HEK293 (cell line): ENCODE measurements around the gene USP36.

Source experiments
- ATF2 ChIP-seq: fragments of 450-650 bp; formaldehyde crosslinking; IDR thresholded peaks from 2 replicates; pipeline ENCODE4 v1.5.1; 2016; ENCODE audit warnings: missing biosample characterization, missing genetic modification characterization, low read depth
- CTCF ChIP-seq: fragments of 450-650 bp; formaldehyde crosslinking; IDR thresholded peaks from 2 replicates; pipeline ENCODE4 v1.5.1; 2016; ENCODE audit warnings: missing biosample characterization, missing genetic modification characterization
- KLF7 ChIP-seq: fragments of 450-650 bp; formaldehyde crosslinking; IDR thresholded peaks from 2 replicates; pipeline ENCODE4 v1.5.1; 2016; ENCODE audit warnings: missing biosample characterization, missing genetic modification characterization, borderline replicate concordance
- SP2 ChIP-seq: fragments of 450-650 bp; formaldehyde crosslinking; IDR thresholded peaks from 2 replicates; pipeline ENCODE4 v1.5.1; 2016; ENCODE audit warnings: missing biosample characterization, missing genetic modification characterization
- ZBTB49 ChIP-seq: fragments of 450-650 bp; formaldehyde crosslinking; IDR thresholded peaks from 2 replicates; pipeline ENCODE4 v1.5.1; 2016; ENCODE audit warnings: missing biosample characterization, missing genetic modification characterization, low read depth
- ZBTB7A ChIP-seq: fragments of 450-650 bp; formaldehyde crosslinking; IDR thresholded peaks from 2 replicates; pipeline ENCODE4 v1.5.1; 2016; ENCODE audit warnings: low read depth, missing biosample characterization, missing genetic modification characterization
- ZNF146 ChIP-seq: fragments of 450-650 bp; formaldehyde crosslinking; IDR thresholded peaks from 2 replicates; pipeline ENCODE4 v1.5.1; 2016; ENCODE audit warnings: missing biosample characterization, missing genetic modification characterization
- ZNF398 ChIP-seq: fragments of 450-650 bp; formaldehyde crosslinking; IDR thresholded peaks from 2 replicates; pipeline ENCODE4 v1.5.1; 2017; ENCODE audit warnings: missing biosample characterization, missing genetic modification characterization
- ZNF660 ChIP-seq: fragments of 450-650 bp; IDR thresholded peaks from 2 replicates; pipeline ENCODE4 v1.5.1; 2018; ENCODE audit warnings: missing biosample characterization, mild to moderate bottlenecking, missing genetic modification characterization
- ZNF747 ChIP-seq: fragments of 450-650 bp; formaldehyde crosslinking; IDR thresholded peaks from 2 replicates; pipeline ENCODE4 v1.5.1; 2016; ENCODE audit warnings: missing biosample characterization, missing genetic modification characterization
- ZNF791 ChIP-seq: fragments of 450-650 bp; formaldehyde crosslinking; IDR thresholded peaks from 2 replicates; pipeline ENCODE4 v1.5.1; 2016; ENCODE audit warnings: missing biosample characterization, missing genetic modification characterization
- ZNF792 ChIP-seq: fragments of 450-650 bp; formaldehyde crosslinking; IDR thresholded peaks from 2 replicates; pipeline ENCODE4 v1.5.1; 2016; ENCODE audit warnings: missing biosample characterization, missing genetic modification characterization
- ZSCAN4 ChIP-seq: fragments of 450-650 bp; formaldehyde crosslinking; IDR thresholded peaks from 2 replicates; pipeline ENCODE4 v1.5.1; 2017; ENCODE audit warnings: missing biosample characterization, missing genetic modification characterization

- no peak for TF ChIP-seq ZSCAN4 (tag by site-specific recombination)
- TF ChIP-seq CTCF (tag by site-specific recombination) = no peak
- TF ChIP-seq ZNF660 = no peak
- TF ChIP-seq ZNF747 (tag by site-specific recombination) = no peak
- no peak for TF ChIP-seq ZBTB49 (tag by site-specific recombination)
- no peak for TF ChIP-seq ZBTB7A (tag by site-specific recombination)
- TF ChIP-seq KLF7 (tag by site-specific recombination) = no peak
- TF ChIP-seq ZNF146 (tag by site-specific recombination) = no peak
- no peak for TF ChIP-seq ZNF398 (tag by site-specific recombination)
- TF ChIP-seq ATF2 (tag by site-specific recombination) = peak; percentile 88
- no peak for TF ChIP-seq SP2
- TF ChIP-seq ZNF792 (tag by site-specific recombination) = no peak
- no peak for TF ChIP-seq ZNF791
Observed at GRCh38 chr17:78872486-78872885, 31.9 kb upstream of the USP36 start.
